ENCODE data around the gene SEMA3E.

SEMA3E gene

GRCh38 chr7:83469076-83469475 lies 179.9 kb downstream of the SEMA3E start:
- TF ChIP-seq GATA2 (IDR thresholded peaks at IDR 0.05; ENCODE audit: low read depth, low read length): no peak

GRCh38 chr7:83468251-83468739 lies 180.6 kb downstream of the SEMA3E start:
- TF ChIP-seq GATA3 (IDR thresholded peaks at IDR 0.05; ENCODE audit: low read depth, low read length) (no peak), GATA2 (IDR thresholded peaks at IDR 0.05; ENCODE audit: low read depth, low read length) (no peak)

GRCh38 chr7:83467493-83467892 lies 181.4 kb downstream of the SEMA3E start:
- TF ChIP-seq GATA3 (IDR thresholded peaks at IDR 0.05; ENCODE audit: low read depth, low read length) (no peak), GATA2 (IDR thresholded peaks at IDR 0.05; ENCODE audit: low read depth, low read length) (no peak)

GRCh38 chr7:83466956-83467355 lies 182.0 kb downstream of the SEMA3E start:
- TF ChIP-seq GATA3 (IDR thresholded peaks at IDR 0.05; ENCODE audit: low read depth, low read length): no peak
- no peak for TF ChIP-seq GATA2 (IDR thresholded peaks at IDR 0.05; ENCODE audit: low read depth, low read length)

- TF ChIP-seq GATA3 (IDR thresholded peaks at IDR 0.05; ENCODE audit: low read depth, low read length): no peak
- TF ChIP-seq GATA2 (IDR thresholded peaks at IDR 0.05; ENCODE audit: low read depth, low read length): no peak
Measured at GRCh38 chr7:83466187-83466923, 182.6 kb downstream of the SEMA3E start.

- TF ChIP-seq GATA2 (IDR thresholded peaks at IDR 0.05; ENCODE audit: low read depth, low read length): no peak
- no peak for TF ChIP-seq GATA3 (IDR thresholded peaks at IDR 0.05; ENCODE audit: low read depth, low read length)
Measured at GRCh38 chr7:83465643-83466042, 183.3 kb downstream of the SEMA3E start.

GRCh38 chr7:83457022-83457892 lies 191.7 kb downstream of the SEMA3E start:
- TF ChIP-seq GATA2 (IDR thresholded peaks at IDR 0.05; ENCODE audit: low read depth, low read length) (no peak), GATA3 (IDR thresholded peaks at IDR 0.05; ENCODE audit: low read depth, low read length) (no peak)

GRCh38 chr7:83456413-83456812 lies 192.5 kb downstream of the SEMA3E start:
- TF ChIP-seq GATA3 (IDR thresholded peaks at IDR 0.05; ENCODE audit: low read depth, low read length) (no peak), GATA2 (IDR thresholded peaks at IDR 0.05; ENCODE audit: low read depth, low read length) (no peak)

GRCh38 chr7:83455612-83456011 lies 193.3 kb downstream of the SEMA3E start:
- TF ChIP-seq GATA3 (IDR thresholded peaks at IDR 0.05; ENCODE audit: low read depth, low read length) (no peak), GATA2 (IDR thresholded peaks at IDR 0.05; ENCODE audit: low read depth, low read length) (no peak)

- TF ChIP-seq GATA2 (IDR thresholded peaks at IDR 0.05; ENCODE audit: low read depth, low read length) (no peak), GATA3 (IDR thresholded peaks at IDR 0.05; ENCODE audit: low read depth, low read length) (no peak)
Measured at GRCh38 chr7:83452256-83452655, 196.7 kb downstream of the SEMA3E start.

GRCh38 chr7:83451501-83452045 lies 197.4 kb downstream of the SEMA3E start:
- TF ChIP-seq GATA2 (IDR thresholded peaks at IDR 0.05; ENCODE audit: low read depth, low read length) (no peak), GATA3 (IDR thresholded peaks at IDR 0.05; ENCODE audit: low read depth, low read length) (no peak)

GRCh38 chr7:83449781-83450180 lies 199.2 kb downstream of the SEMA3E start:
- TF ChIP-seq GATA3 (IDR thresholded peaks at IDR 0.05; ENCODE audit: low read depth, low read length): no peak
- no peak for TF ChIP-seq GATA2 (IDR thresholded peaks at IDR 0.05; ENCODE audit: low read depth, low read length)

- TF ChIP-seq GATA2 (IDR thresholded peaks at IDR 0.05; ENCODE audit: low read depth, low read length): no peak
- no peak for TF ChIP-seq GATA3 (IDR thresholded peaks at IDR 0.05; ENCODE audit: low read depth, low read length)
Measured at GRCh38 chr7:83447681-83448080, 201.3 kb downstream of the SEMA3E start.

GRCh38 chr7:83446102-83446669 lies 202.8 kb downstream of the SEMA3E start:
- TF ChIP-seq GATA2 (IDR thresholded peaks at IDR 0.05; ENCODE audit: low read depth, low read length): no peak
- TF ChIP-seq GATA3 (IDR thresholded peaks at IDR 0.05; ENCODE audit: low read depth, low read length): no peak
